Stimulated activated CD8-positive, alpha-beta memory T cell treated with anti-CD3 and anti-CD28 coated beads, Interleukin-7, amount 100 ng/mL, for 24 hours (primary cell): ENCODE results near the gene BCL2.
A peak's percentile ranks its signal among the peaks of the same experiment; 100 is the strongest.

Experiments used
- DNase-seq: peaks from one replicate; pipeline ENCODE4 v3.0.0-alpha.2; 2020; ENCODE audit warnings: low read depth

Gene BCL2

GRCh38 chr18:63326011-63326410, 6.4 kb upstream of the BCL2 start:
- no peak for DNase-seq

- DNase-seq: no peak
Observed at GRCh38 chr18:63325086-63325686, 5.6 kb upstream of the BCL2 start.

DNA sequence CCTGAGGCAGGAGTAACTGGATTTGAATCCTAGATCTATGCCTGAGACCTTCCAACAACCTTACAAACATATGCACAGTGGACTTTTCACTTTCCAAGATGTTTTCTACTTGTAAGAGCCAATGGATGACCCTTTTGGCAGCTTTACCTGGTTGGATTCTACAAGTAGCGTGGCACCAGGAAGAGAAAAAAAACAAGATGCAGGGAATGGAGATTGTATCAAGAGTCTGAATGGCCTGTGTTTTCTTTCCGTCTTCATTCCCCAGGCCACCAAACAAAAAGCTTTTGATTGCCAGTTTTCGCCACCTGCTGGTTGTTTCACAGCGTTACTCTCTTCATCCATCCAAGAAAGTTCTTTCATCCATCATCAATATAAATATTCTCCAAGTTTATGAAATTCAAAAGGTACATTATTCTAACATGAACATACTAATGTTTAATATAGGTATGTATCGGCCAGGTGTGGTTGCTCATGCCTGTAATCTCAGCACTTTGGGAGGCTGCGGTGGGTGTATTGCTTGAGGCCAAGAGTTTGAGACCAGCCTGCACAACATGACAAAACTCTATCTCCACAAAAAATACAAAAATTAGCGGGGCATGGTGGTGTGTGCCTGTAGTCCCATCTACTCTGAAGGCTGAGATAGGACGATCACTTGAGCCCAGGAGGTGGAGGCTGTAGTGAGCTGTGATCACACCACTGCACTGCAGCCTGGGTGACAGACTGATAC, 3.5 kb upstream of the BCL2 start:
- DNase-seq: no peak

DNA sequence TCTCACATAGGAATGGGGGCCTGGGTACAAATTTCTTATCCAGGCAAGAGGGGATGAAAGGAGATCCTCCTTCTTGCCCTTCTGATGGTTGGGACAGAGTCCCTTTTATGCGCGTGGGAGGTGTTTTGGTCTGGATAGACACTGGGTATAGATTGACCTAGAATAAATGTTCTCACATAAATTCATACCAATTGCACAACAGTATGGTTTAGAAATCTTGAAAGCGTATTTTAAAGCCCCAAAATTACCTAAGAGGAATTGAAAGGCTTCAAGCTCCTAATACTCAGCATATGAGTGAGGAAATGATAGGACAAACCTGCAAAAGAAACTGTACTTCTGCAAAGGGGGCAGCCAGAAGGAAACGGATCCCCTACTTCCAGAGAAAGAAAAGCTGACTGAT, 2.6 kb upstream of the BCL2 start:
- DNase-seq: no peak

DNA sequence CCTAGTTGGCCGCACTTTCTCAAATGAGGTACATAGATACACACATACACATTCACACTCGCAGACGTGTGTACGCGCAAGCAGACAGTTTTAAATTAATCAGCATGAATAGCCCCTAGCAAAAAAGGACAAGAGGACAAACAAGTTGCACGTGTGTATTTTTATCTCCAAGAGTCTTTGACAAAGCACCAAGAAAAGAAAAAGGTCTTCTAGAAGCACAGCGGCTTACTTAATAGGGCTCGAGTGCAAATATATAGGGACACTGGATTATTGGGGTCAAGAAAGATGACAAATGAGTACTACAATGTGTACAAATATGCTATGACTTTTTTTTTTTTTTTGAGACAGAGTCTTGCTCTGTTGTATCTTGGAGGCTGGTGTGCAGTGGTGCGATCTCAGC, 1.7 kb upstream of the BCL2 start:
- DNase-seq: no peak

- no peak for DNase-seq
Observed at GRCh38 chr18:63320975-63321265, 1.4 kb upstream of the BCL2 start.

DNA sequence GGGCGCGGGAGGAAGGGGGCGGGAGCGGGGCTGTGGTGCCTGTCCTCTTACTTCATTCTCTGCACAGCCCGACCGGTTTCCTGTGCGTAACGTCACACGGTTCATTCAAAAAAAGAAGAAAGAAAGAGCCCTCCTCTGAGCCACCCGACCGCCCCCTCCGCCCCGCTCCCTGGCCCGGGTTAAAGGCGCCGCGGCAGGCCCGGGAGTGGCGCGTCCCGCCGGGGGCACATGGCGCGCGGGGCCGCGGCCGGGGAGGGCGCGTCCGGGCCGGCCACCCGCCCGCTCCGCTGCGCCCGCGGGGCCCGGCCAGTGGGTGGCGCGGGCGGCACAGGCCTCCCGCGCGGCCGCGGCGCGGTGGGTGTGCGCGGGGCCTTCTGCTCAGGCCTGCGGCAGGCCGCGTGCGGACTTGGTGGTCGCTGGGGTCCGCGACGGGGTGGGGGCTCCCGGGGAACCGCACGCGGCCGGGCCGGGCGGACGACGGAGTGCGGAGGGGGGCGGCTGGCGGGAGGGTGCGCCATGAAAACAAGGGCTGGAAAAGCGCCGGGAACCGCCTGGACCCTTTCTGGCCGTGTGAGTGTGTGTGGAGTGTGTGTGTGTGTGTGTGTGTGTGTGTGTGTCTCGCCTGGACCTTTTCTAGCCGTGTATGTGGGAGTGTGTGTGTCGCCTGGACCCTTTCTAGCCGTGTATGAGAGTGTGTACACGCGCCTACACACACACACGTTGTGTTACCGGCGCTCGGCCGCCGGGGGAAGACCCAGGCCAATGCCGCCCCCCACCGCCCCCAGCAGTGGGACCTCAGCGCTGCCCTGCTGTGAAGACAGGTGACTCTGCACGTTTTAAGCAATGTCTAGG, 780 bp upstream of the BCL2 start:
- DNase-seq: peak; percentile 61

GRCh38 chr18:63318889-63319382, 633 bp downstream of the BCL2 start:
- no peak for DNase-seq

- peak; percentile 56 for DNase-seq
Observed at GRCh38 chr18:63317982-63318888, 1.3 kb downstream of the BCL2 start.

- no peak for DNase-seq
Observed at GRCh38 chr18:63317556-63317946, 2.0 kb downstream of the BCL2 start.

DNA sequence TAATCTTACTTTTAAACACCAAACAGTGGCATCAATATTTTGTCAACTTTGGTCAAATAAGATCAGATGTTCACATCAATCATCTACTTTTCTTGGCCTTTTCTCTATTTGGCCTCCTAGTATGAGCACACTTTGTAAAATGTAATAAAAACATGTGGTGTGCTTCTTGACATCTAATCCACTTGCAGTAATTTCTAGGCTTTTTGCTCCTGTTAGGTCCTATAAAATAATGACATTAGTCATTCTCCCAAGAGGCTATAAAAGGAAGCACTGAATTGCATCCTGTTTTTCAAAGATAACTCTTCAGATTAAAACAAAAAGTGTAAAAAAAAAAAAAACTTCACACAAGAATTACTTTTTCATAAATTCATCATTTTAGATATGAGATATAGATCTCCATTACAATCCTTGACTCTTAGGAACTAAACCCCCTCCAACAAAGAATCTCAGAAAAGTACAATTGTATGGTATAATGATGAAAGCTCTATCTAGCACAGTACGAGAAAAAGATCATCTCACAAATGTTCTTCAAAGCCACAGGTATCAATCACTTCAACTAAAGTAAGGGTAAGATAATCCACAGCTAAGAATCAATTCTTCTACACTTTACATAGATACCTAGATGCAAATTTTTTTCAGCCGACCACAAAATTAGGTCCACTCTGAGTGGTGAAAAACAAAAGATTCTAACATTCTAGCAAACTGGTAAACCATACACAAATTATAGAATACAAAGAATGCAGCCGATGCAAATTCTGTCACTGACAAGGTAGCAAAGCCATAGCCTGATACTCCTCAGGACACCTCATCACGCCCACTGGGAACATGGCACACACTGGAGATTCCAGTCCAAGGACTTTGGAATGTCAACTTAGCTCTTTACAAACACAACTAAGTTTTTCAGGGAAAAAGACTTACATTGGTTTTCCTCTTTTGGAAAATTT, 2.7 kb downstream of the BCL2 start:
- no peak for DNase-seq

DNA sequence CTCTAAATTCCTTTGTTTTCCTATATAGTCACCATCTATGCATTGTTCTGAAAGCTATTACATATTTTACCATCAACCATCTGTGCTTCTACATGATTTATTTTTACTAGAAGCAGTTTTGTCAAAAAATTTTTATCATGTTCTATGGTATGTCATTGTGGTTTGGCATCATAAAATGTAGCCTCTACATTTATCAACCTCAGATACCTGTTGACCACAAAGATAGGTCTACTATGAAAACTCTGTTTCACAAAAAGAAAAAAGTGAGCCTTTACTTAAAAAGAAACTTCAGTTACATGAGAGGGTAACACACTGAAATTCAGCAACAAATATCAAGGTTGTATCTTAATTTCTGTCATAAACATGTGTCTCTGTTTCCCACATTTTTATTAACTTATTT, 3.7 kb downstream of the BCL2 start:
- no peak for DNase-seq

DNA sequence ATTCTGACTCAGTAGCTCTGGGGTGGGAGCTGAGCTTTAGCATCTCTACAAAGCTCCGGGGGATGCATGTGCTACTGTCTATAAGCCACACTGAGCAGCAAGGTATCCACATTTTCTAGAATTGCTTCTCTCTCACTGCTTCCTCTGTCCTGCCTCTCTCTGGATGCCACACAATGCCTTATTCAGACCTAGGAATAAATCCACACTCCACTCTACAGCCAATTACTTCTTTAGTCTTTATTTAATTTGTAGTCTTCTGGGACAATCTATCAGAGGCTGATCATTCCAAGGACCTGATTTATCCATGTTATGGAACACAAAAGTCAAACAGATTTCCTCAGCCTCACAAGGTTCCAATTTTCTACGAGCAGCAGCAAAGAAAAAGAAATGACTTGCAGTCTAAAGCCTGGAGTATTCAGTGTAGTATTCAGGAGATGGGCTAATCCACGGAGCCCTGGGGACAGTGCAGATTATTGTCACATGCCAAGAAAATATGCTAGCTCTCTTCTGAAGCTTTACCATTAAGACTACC, 4.4 kb downstream of the BCL2 start:
- no peak for DNase-seq

DNA sequence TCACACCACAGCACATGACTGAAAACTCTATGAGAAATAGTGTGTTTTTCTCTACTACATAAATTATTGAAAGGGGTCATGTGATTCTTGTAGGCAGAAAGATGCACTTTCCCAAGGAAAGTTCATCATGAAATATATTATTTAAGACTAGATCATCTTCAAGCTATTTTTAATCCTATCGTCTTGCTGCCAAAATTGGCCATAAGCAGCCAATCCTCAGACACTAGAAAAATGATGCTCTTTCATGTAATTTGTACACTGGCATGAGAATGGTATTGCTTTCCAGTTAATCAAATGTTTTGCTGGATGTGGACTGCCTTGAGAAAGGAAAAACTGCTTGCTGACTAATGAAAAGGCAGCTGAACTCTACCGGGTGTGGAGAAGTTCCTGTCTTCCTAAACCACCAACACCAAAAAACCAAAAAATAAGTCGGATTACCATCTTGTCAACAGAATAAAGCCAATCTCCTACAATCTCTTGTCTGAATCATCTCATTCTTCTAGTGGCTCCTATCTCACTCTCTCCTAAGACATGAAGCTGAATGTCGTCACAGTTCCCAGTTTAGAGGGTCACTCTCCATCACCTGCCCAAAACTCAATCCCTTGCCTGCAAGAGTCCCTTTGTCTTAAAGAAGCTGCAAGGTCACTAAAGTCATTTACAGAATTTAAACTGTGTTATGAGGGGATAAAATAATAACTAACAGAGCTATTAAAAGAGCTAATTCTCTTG, 5.3 kb downstream of the BCL2 start:
- no peak for DNase-seq

GRCh38 chr18:63313396-63313917, 6.1 kb downstream of the BCL2 start:
- DNase-seq: no peak

- no peak for DNase-seq
Observed at GRCh38 chr18:63312737-63313395, 6.7 kb downstream of the BCL2 start.

- DNase-seq: no peak
Observed at GRCh38 chr18:63312019-63312409, 7.6 kb downstream of the BCL2 start.

GRCh38 chr18:63311118-63312018, 8.2 kb downstream of the BCL2 start:
- no peak for DNase-seq
